Neuronal stem cell (in vitro differentiated cells): ENCODE measurements around the gene HELZ.

Experiments used
- DNase-seq: peaks from one replicate; pipeline ENCODE4 v3.0.0-alpha.2; 2013; ENCODE audit warnings: low spot score
- H2AFZ ChIP-seq: one replicate; pipeline ENCODE4 v1.6.1; 2013; ENCODE audit warnings: mild to moderate bottlenecking, low read length, inconsistent platforms
- H2AK5ac ChIP-seq: 2 replicates; pipeline ENCODE4 v1.6.1; 2013; ENCODE audit warnings: low read depth, mild to moderate bottlenecking, inconsistent platforms, low read length, moderate library complexity, mixed read lengths
- H2BK120ac ChIP-seq: 2 replicates; pipeline ENCODE4 v1.6.1; 2013; ENCODE audit warnings: low read depth, mild to moderate bottlenecking, inconsistent platforms, low read length, moderate library complexity, mixed read lengths
- H2BK12ac ChIP-seq: one replicate; pipeline ENCODE4 v1.6.1; 2013; ENCODE audit warnings: low read length, inconsistent platforms
- H2BK15ac ChIP-seq: 2 replicates; pipeline ENCODE4 v1.6.1; 2013; ENCODE audit warnings: mild to moderate bottlenecking, low read length, inconsistent platforms, mixed read lengths
- H2BK5ac ChIP-seq: one replicate; pipeline ENCODE4 v1.6.1; 2013; ENCODE audit warnings: inconsistent platforms, mild to moderate bottlenecking, low read length, moderate library complexity
- H3K14ac ChIP-seq: one replicate; pipeline ENCODE4 v1.6.1; 2013; ENCODE audit warnings: low read length, inconsistent platforms
- H3K18ac ChIP-seq: 2 replicates; pipeline ENCODE4 v1.6.1; 2013; ENCODE audit warnings: low read length, inconsistent platforms
- H3K23ac ChIP-seq: 2 replicates; pipeline ENCODE4 v1.6.1; 2013; ENCODE audit warnings: low read depth, mild to moderate bottlenecking, mixed read lengths, low read length, inconsistent platforms; ENCODE audit not compliant: poor library complexity
- H3K27ac ChIP-seq: replicated peaks from 3 replicates; pipeline ENCODE4 v1.5.1; 2013; ENCODE audit warnings: low read length, inconsistent platforms
- H3K27me3 ChIP-seq, 3 experiments: 2 replicates each; pipeline ENCODE4 v1.6.1; 2013; ENCODE audit warnings: low read length in 3 of 3, mild to moderate bottlenecking in 2 of 3, inconsistent platforms in 1 of 3, low read depth in 1 of 3, mixed read lengths in 1 of 3, moderate library complexity in 1 of 3; ENCODE audit not compliant: control insufficient read depth in 3 of 3, insufficient read depth in 3 of 3
- H3K36me3 ChIP-seq, 2 donors: replicated peaks in 1 of 2; 2 replicates each; pipeline ENCODE4 v1.6.1; 2013; ENCODE audit warnings: low read length in 2 of 2; ENCODE audit not compliant: control insufficient read depth in 2 of 2, insufficient read depth in 2 of 2
- H3K4ac ChIP-seq: 2 replicates; pipeline ENCODE4 v1.6.1; 2013; ENCODE audit warnings: inconsistent platforms, mild to moderate bottlenecking, low read length, moderate library complexity
- H3K4me1 ChIP-seq, 2 donors: 1 replicate in 1 of 2; 2 replicates in 1 of 2; pipeline ENCODE4 v1.6.1; 2013; ENCODE audit warnings: low read length in 2 of 2, low read depth in 1 of 2; ENCODE audit not compliant: control insufficient read depth in 2 of 2, insufficient read depth in 1 of 2
- H3K4me2 ChIP-seq: one replicate; pipeline ENCODE4 v1.6.1; 2013; ENCODE audit warnings: mild to moderate bottlenecking, low read length, inconsistent platforms; ENCODE audit not compliant: insufficient read depth, poor library complexity, severe bottlenecking
- H3K4me3 ChIP-seq, 2 donors: 2 replicates each; pipeline ENCODE4 v1.5.1; 2013; ENCODE audit warnings: low read length in 2 of 2, mild to moderate bottlenecking in 2 of 2, inconsistent platforms in 1 of 2, moderate library complexity in 1 of 2
- H3K79me1 ChIP-seq: one replicate; pipeline ENCODE4 v1.6.1; 2013; ENCODE audit warnings: low read depth, mild to moderate bottlenecking, inconsistent platforms, low read length, moderate library complexity
- H3K9ac ChIP-seq: one replicate; pipeline ENCODE4 v1.6.1; 2013; ENCODE audit warnings: mild to moderate bottlenecking, low read depth, low read length, inconsistent platforms; ENCODE audit not compliant: poor library complexity
- H3K9me3 ChIP-seq, 2 donors: replicated peaks in 1 of 2; 2 replicates each; pipeline versions ENCODE3 to v1.6.1; 2013; ENCODE audit warnings: low read length in 2 of 2, mild to moderate bottlenecking in 2 of 2, inconsistent platforms in 1 of 2, low read depth in 1 of 2, mixed read lengths in 1 of 2, moderate library complexity in 1 of 2; ENCODE audit not compliant: control insufficient read depth in 2 of 2, insufficient read depth in 1 of 2
- H4K8ac ChIP-seq: one replicate; pipeline ENCODE4 v1.6.1; 2013; ENCODE audit warnings: low read depth, mild to moderate bottlenecking, inconsistent platforms, low read length, moderate library complexity
- H4K91ac ChIP-seq: one replicate; pipeline ENCODE4 v1.6.1; 2013; ENCODE audit warnings: low read length, low read depth, mild to moderate bottlenecking, inconsistent platforms; ENCODE audit not compliant: poor library complexity
- WGBS, 2 donors: extraction: QIAGEN DNeasy Blood & Tissue Kit; methylation state at CpG; one replicate each; pipeline ENCODE4 v1.1.7; 2013; ENCODE audit warnings: missing lambda C conversion rate in 2 of 2, mixed read lengths in 1 of 2; ENCODE audit not compliant: insufficient read length in 2 of 2, insufficient replicate concordance in 1 of 2; ENCODE audit errors: extremely low coverage in 2 of 2; 5-methylcytosine and 5-hydroxymethylcytosine counted together

The HELZ gene

GRCh38 chr17:67040652-67041051, 204.3 kb downstream of the HELZ start:
- H3K27me3 ChIP-seq, result peaks cover 0 to 7% (median 0%) of the 10 kb centered on the region in 3 experiments
- H2BK12ac ChIP-seq, result no peak overlapping the region
- no peak overlapping the region for H2BK120ac ChIP-seq
- no peak overlapping the region for H3K14ac ChIP-seq
- H3K4me2 ChIP-seq, result no peak overlapping the region
- H4K91ac ChIP-seq, result no peak overlapping the region
- no peak overlapping the region for H3K9ac ChIP-seq
- no peak overlapping the region for H3K4ac ChIP-seq
- no peak for DNase-seq
- no peak overlapping the region for H3K23ac ChIP-seq
- H3K9me3 ChIP-seq, result no peaks in the 10 kb centered on the region
- no peaks in the 10 kb centered on the region for H3K36me3 ChIP-seq
- H4K8ac ChIP-seq, result no peak overlapping the region
- H3K27ac ChIP-seq, result no peak overlapping the region
- no CpG with 5 or more reads among the region's 6 CpGs for WGBS, 2 donors
- H2AFZ ChIP-seq, result no peak overlapping the region
- H2BK5ac ChIP-seq, result no peak overlapping the region
- no peak overlapping the region for H2BK15ac ChIP-seq
- H3K4me3 ChIP-seq, result no peak overlapping the region
- H2AK5ac ChIP-seq, result no peak overlapping the region
- no peaks in the 10 kb centered on the region for H3K4me1 ChIP-seq
- H3K18ac ChIP-seq, result no peak overlapping the region
- H3K79me1 ChIP-seq, result no peaks in the 10 kb centered on the region

- Histone ChIP-seq H3K36me3 (no peaks in the 10 kb centered on the region), H3K23ac (no peak overlapping the region), H2BK5ac (no peak overlapping the region), H2AK5ac (no peak overlapping the region), H3K9me3 (no peaks in the 10 kb centered on the region), H3K4me1 (no peaks in the 10 kb centered on the region), H4K8ac (no peak overlapping the region), H3K14ac (no peak overlapping the region), H3K4me2 (no peak overlapping the region), H3K9ac (no peak overlapping the region), H2BK120ac (no peak overlapping the region), H2BK15ac (no peak overlapping the region), H2BK12ac (no peak overlapping the region), H3K27ac (no peak overlapping the region), H2AFZ (no peak overlapping the region), H3K18ac (no peak overlapping the region), H3K79me1 (no peaks in the 10 kb centered on the region), H3K4ac (no peak overlapping the region), H4K91ac (no peak overlapping the region), H3K27me3 (peaks cover 0 to 7% (median 0%) of the 10 kb centered on the region in 3 experiments), H3K4me3 (no peak overlapping the region)
- WGBS, 2 donors, result no CpG with 5 or more reads among the region's 5 CpGs
- no peak for DNase-seq
Observed at GRCh38 chr17:67038861-67039365, 206.1 kb downstream of the HELZ start.

- H2BK12ac ChIP-seq, result no peak overlapping the region
- H4K8ac ChIP-seq, result no peak overlapping the region
- H3K4me2 ChIP-seq, result no peak overlapping the region
- H2AFZ ChIP-seq, result no peak overlapping the region
- no peak overlapping the region for H2AK5ac ChIP-seq
- no peak overlapping the region for H3K23ac ChIP-seq
- H3K4ac ChIP-seq, result no peak overlapping the region
- no peaks in the 10 kb centered on the region for H3K79me1 ChIP-seq
- DNase-seq, result no peak
- H3K9ac ChIP-seq, result no peak overlapping the region
- no peaks in the 10 kb centered on the region for H3K36me3 ChIP-seq
- H2BK5ac ChIP-seq, result no peak overlapping the region
- H3K27me3 ChIP-seq, result no peaks in the 10 kb centered on the region
- 100% methylated on average over 1 of the region's 11 CpGs; no CpG with 5 or more reads in 1 of the 2 donors for WGBS, 2 donors
- no peak overlapping the region for H4K91ac ChIP-seq
- H3K27ac ChIP-seq, result no peak overlapping the region
- H2BK120ac ChIP-seq, result no peak overlapping the region
- H3K4me1 ChIP-seq, result peaks cover 0 to 7% of the 10 kb centered on the region in 2 donors
- no peak overlapping the region for H3K18ac ChIP-seq
- H2BK15ac ChIP-seq, result no peak overlapping the region
- peaks cover 0 to 4% of the 10 kb centered on the region in 2 donors for H3K9me3 ChIP-seq
- no peak overlapping the region for H3K14ac ChIP-seq
- no peak overlapping the region for H3K4me3 ChIP-seq
Observed at GRCh38 chr17:67035131-67036083, 209.6 kb downstream of the HELZ start.

GRCh38 chr17:67033613-67034012, 211.4 kb downstream of the HELZ start:
- WGBS, 2 donors, result no CpG with 5 or more reads among the region's 9 CpGs
- Histone ChIP-seq H3K4me2 (no peak overlapping the region), H3K9me3 (peaks cover 0 to 4% of the 10 kb centered on the region in 2 donors), H3K4me1 (peaks cover 0 to 7% of the 10 kb centered on the region in 2 donors), H2BK15ac (no peak overlapping the region), H3K23ac (no peak overlapping the region), H3K4ac (no peak overlapping the region), H4K8ac (no peak overlapping the region), H2BK12ac (no peak overlapping the region), H3K79me1 (no peaks in the 10 kb centered on the region), H2BK120ac (no peak overlapping the region), H2AK5ac (no peak overlapping the region), H2BK5ac (no peak overlapping the region), H3K36me3 (no peaks in the 10 kb centered on the region), H3K9ac (no peak overlapping the region), H3K27ac (no peak overlapping the region), H3K14ac (no peak overlapping the region), H3K27me3 (no peaks in the 10 kb centered on the region), H3K4me3 (no peak overlapping the region), H4K91ac (no peak overlapping the region), H2AFZ (no peak overlapping the region), H3K18ac (no peak overlapping the region)
- DNase-seq, result no peak
